ENCODE measurements around the gene ARGFX. TPM values are rescaled to one million over a fixed set of nuclear protein-coding genes. Genes with fewer than 3 reads are reported as not detected.

The ARGFX gene
- total and polyA plus RNA-seq, 10 of the 15 experiments (the other 5 are each of a cell fraction or from before 2014, with no cell fraction given), result not detected

- TF ChIP-seq PKNOX1 (IDR thresholded peaks at IDR 0.05) (no peak), SUPT20H (IDR thresholded peaks at IDR 0.05; ENCODE audit: borderline replicate concordance, control insufficient read depth, low read depth, low read length) (no peak), MLLT1 (IDR thresholded peaks at IDR 0.05) (no peak), CBX3 (IDR thresholded peaks at IDR 0.05; ENCODE audit: borderline replicate concordance, low read depth) (no peak), MAX (IDR thresholded peaks at IDR 0.05; ENCODE audit: low read depth, low read length) (peak; percentile 59; the same call in 1 of the 2 replicates), ZBTB4 (CRISPR knock-in tag; IDR thresholded peaks at IDR 0.05) (no peak), ATF2 (IDR thresholded peaks at IDR 0.05; ENCODE audit: low read length) (no peak), E2F8 (IDR thresholded peaks at IDR 0.05; ENCODE audit: low read depth, partially characterized antibody) (peak; percentile 97), HSF1 (IDR thresholded peaks at IDR 0.05; ENCODE audit: low read depth, low read length) (no peak), HDAC2 (IDR thresholded peaks at IDR 0.05) (0 out of 2 replicates have a peak, but pooled peaks have one; percentile 71), NR2F1 (conservative IDR thresholded peaks at IDR 0.05) (no peak), ZNF384 (IDR thresholded peaks at IDR 0.05; ENCODE audit: borderline replicate concordance, low read depth, low read length) (no peak), NKRF (conservative IDR thresholded peaks at IDR 0.05) (peak; percentile 100)
These were observed 21.9 kb upstream of the ARGFX start, which contains the start of gene POLQ (continued) for GRCh38 chr3:121545574-121546455.

Data from GM12878 (cell line).